Stimulated activated CD4-positive, alpha-beta T cell treated with anti-CD3 and anti-CD28 coated beads, TNF-alpha, amount 100 ng/mL, for 4 hours (primary cell): ENCODE data around the gene NT5M.

Experiments
- DNase-seq, 3 experiments: peaks; one replicate each; pipeline ENCODE4 v3.0.0-alpha.2; 2020; ENCODE audit warnings: low read depth in 3 of 3

Gene NT5M

DNA sequence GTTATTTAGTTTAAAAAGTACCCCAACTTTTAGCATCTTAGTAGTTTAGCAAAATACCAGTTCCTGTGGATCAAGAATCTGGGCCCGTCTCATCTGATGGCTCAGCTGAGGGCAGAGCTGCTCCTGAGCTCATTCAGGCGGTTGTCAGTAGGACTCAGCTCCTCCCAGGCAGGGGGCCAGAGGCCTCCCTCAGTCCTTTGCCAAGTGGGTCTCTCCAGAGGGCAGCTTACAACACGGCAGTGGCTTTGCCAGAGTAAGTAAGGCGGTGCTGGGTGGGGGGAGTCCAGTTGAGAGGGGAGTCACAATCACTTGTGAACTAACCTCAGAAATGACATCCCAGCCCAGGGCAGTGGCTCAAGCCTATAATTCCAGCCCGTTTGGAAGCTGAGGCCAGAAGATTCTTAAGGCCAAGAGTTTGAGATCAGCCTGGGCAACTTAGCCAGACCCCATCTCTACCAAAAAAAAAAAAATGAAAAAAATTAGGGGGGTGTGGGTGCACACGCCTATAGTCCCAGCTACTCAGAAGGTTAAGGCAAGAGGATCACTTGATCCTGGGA lies 92.2 kb downstream of the NT5M start:
- no peak for DNase-seq

DNA sequence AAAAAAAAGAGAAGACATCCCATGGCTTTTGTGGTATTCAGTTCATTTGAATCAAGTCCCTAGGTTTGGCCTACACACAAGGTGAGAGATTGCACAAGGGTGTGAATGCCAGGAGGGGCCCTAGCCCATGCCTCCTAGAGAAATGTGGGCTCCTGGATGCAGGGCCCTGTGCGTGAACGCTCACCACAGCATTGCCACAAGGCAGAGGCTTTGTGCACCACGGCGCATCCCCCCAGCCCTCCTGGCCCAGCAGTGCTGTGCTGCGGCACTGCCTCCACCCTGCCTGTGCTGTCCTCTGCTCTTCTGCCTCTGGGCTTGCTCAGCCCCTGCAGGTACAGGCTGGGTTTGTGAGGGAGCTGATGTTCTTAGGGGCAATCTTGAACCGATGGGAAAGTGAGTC lies 92.7 kb downstream of the NT5M start:
- DNase-seq, result no peak
